SK-N-SH treated with all-trans-retinoic acid at 6 μM for 48 hours (cell line): Measurements from ENCODE around the gene SPTBN4.
"Not testable (repeated sequence)": the region's sequence is repeated elsewhere in the genome, so short reads cannot be mapped to it uniquely, and the experiment has no call there.

Experiments
- ATAC-seq: fragments of 200-7000 bp; cut with Tn5 transposase; 3 replicates; pipeline ENCODE4 v1.9.1; 2020; ENCODE audit warnings: mild to moderate bottlenecking, moderate library complexity
- ARNTL ChIP-seq: fragments of 450-650 bp; formaldehyde crosslinking; IDR thresholded peaks from 2 replicates; pipeline ENCODE4 v1.5.0; 2020; ENCODE audit warnings: low read depth, mild to moderate bottlenecking, moderate library complexity, borderline replicate concordance
- BACH2 ChIP-seq: fragments of 250-450 bp; sonication (Bioruptor Pico); IDR thresholded peaks from 2 replicates; pipeline ENCODE4 v1.9.0; 2021; ENCODE audit warnings: mild to moderate bottlenecking, borderline replicate concordance
- CREB5 ChIP-seq: fragments of 250-450 bp; sonication (Bioruptor Pico); IDR thresholded peaks from 2 replicates; pipeline ENCODE4 v1.5.1; 2020; ENCODE audit warnings: low read depth, mild to moderate bottlenecking, moderate library complexity
- CSRNP3 ChIP-seq: fragments of 250-450 bp; sonication (Bioruptor Pico); IDR thresholded peaks from 2 replicates; pipeline ENCODE4 v1.5.1; 2021; ENCODE audit warnings: mild to moderate bottlenecking, moderate library complexity
- ISL1 ChIP-seq: fragments of 250-450 bp; sonication (Bioruptor Pico); IDR thresholded peaks from 2 replicates; pipeline ENCODE4 v2.1.2; 2022; ENCODE audit warnings: mild to moderate bottlenecking, moderate library complexity
- OSR1 ChIP-seq: fragments of 250-450 bp; sonication (Bioruptor Pico); IDR thresholded peaks from 2 replicates; pipeline ENCODE4 v1.8.0; 2022; ENCODE audit warnings: moderate library complexity, mild to moderate bottlenecking, inconsistent platforms
- PATZ1 ChIP-seq: fragments of 250-450 bp; sonication (Bioruptor Pico); IDR thresholded peaks from 2 replicates; pipeline ENCODE4 v1.8.0; 2020; ENCODE audit warnings: mild to moderate bottlenecking, moderate library complexity, borderline replicate concordance
- PPARA ChIP-seq: fragments of 250-450 bp; sonication (Bioruptor Pico); IDR thresholded peaks from 2 replicates; pipeline ENCODE4 v1.5.0; 2020; ENCODE audit warnings: mild to moderate bottlenecking, borderline replicate concordance
- RARB ChIP-seq: fragments of 250-450 bp; sonication (Bioruptor Pico); IDR thresholded peaks from 2 replicates; pipeline ENCODE4 v1.8.0; 2021; ENCODE audit warnings: mild to moderate bottlenecking, moderate library complexity
- SNAI2 ChIP-seq: fragments of 250-450 bp; sonication (Bioruptor Pico); IDR thresholded peaks from 2 replicates; pipeline ENCODE4 v1.5.0; 2020; ENCODE audit warnings: mild to moderate bottlenecking, moderate library complexity
- TCF4 ChIP-seq: fragments of 250-450 bp; sonication (Bioruptor Pico); IDR thresholded peaks from 2 replicates; pipeline ENCODE4 v1.8.0; 2021; ENCODE audit warnings: mild to moderate bottlenecking, moderate library complexity, borderline replicate concordance
- TOX ChIP-seq: fragments of 250-450 bp; sonication (Bioruptor Pico); IDR thresholded peaks from 2 replicates; pipeline ENCODE4 v1.8.0; 2021; ENCODE audit warnings: mild to moderate bottlenecking, moderate library complexity, borderline replicate concordance
- TSHZ2 ChIP-seq: fragments of 250-450 bp; sonication (Bioruptor Pico); IDR thresholded peaks from 2 replicates; pipeline ENCODE4 v1.5.0; 2020; ENCODE audit warnings: mild to moderate bottlenecking, moderate library complexity
- ZC3H10 ChIP-seq: fragments of 250-450 bp; sonication (Bioruptor Pico); IDR thresholded peaks from 2 replicates; pipeline ENCODE4 v1.5.1; 2021; ENCODE audit warnings: mild to moderate bottlenecking, moderate library complexity
- ZFP30 ChIP-seq: fragments of 450-650 bp; formaldehyde crosslinking; IDR thresholded peaks from 2 replicates; pipeline ENCODE4 v1.5.0; 2022; ENCODE audit warnings: mild to moderate bottlenecking, moderate library complexity
- ZNF565 ChIP-seq: fragments of 450-650 bp; formaldehyde crosslinking; conservative IDR thresholded peaks from 2 replicates; pipeline ENCODE4 v1.5.0; 2020; ENCODE audit warnings: low read depth, mild to moderate bottlenecking, moderate library complexity
- ZNF70 ChIP-seq: fragments of 450-650 bp; formaldehyde crosslinking; IDR thresholded peaks from 2 replicates; pipeline ENCODE4 v1.5.0; 2020; ENCODE audit warnings: mild to moderate bottlenecking, moderate library complexity

The SPTBN4 gene

GRCh38 chr19:40543029-40543597 is 76.3 kb downstream of the SPTBN4 start (continued):
- TF ChIP-seq TSHZ2 (CRISPR knock-in tag) (no peak), SNAI2 (CRISPR knock-in tag) (no peak), ARNTL (CRISPR knock-in tag) (no peak), ZNF70 (CRISPR knock-in tag) (no peak), BACH2 (no peak), CSRNP3 (CRISPR knock-in tag) (no peak)

GRCh38 chr19:40546153-40546841 is 79.5 kb downstream of the SPTBN4 start:
- ATAC-seq, result not testable (repeated sequence)

GRCh38 chr19:40547190-40547589 is 80.4 kb downstream of the SPTBN4 start:
- not testable (repeated sequence) for ATAC-seq

- no peak for TF ChIP-seq PPARA (CRISPR knock-in tag)
- no peak for TF ChIP-seq ZC3H10 (CRISPR knock-in tag)
- TF ChIP-seq BACH2, result no peak
- no peak for TF ChIP-seq ZNF565 (CRISPR knock-in tag)
- TF ChIP-seq TCF4, result no peak
- TF ChIP-seq SNAI2 (CRISPR knock-in tag), result no peak
- no peak for TF ChIP-seq TOX
- TF ChIP-seq PATZ1 (CRISPR knock-in tag), result no peak
- TF ChIP-seq CREB5 (CRISPR knock-in tag), result no peak
- no peak for TF ChIP-seq RARB (CRISPR knock-in tag)
- TF ChIP-seq TSHZ2 (CRISPR knock-in tag), result no peak
- TF ChIP-seq ZFP30 (CRISPR knock-in tag), result no peak
- no peak for TF ChIP-seq OSR1 (CRISPR knock-in tag)
- TF ChIP-seq ARNTL (CRISPR knock-in tag), result no peak
- TF ChIP-seq ISL1 (CRISPR knock-in tag), result no peak
- no peak for ATAC-seq
Observed at GRCh38 chr19:40547836-40548235, 81.0 kb downstream of the SPTBN4 start.
